ENCODE results near the gene EXOSC3. TPM values are rescaled to one million over a fixed set of nuclear protein-coding genes. Genes with fewer than 3 reads are reported as not detected.

The EXOSC3 gene
- total and polyA plus RNA-seq, 2 of the 8 experiments (the other 6 are each of a cell fraction or from before 2014, with no cell fraction given): 46.7 to 73.4 TPM

- no peak for TF ChIP-seq RNF2 (IDR thresholded peaks at IDR 0.05; ENCODE audit: borderline replicate concordance, low read depth, low read length, missing control alignments, poor library complexity, severe bottlenecking)
These were observed 34.0 kb upstream of the EXOSC3 start (continued) for GRCh38 chr9:37818849-37819248.
